Ishikawa (cell line): ENCODE measurements around the gene KRTAP4-1.

ENCODE experiments used
- EGR1 ChIP-seq: IDR thresholded peaks from 2 replicates; pipeline ENCODE4 v1.6.1; 2012
- EP300 ChIP-seq: IDR thresholded peaks from 2 replicates; pipeline ENCODE4 v1.6.1; 2012; ENCODE audit warnings: borderline replicate concordance
- RAD21 ChIP-seq: IDR thresholded peaks from 2 replicates; pipeline ENCODE4 v1.6.1; 2012; ENCODE audit warnings: low read depth
- TAF1 ChIP-seq: IDR thresholded peaks from 2 replicates; pipeline ENCODE4 v1.6.1; 2012; ENCODE audit warnings: low read depth, mild to moderate bottlenecking
- TCF12 ChIP-seq: IDR thresholded peaks from 2 replicates; pipeline ENCODE4 v1.6.1; 2012; ENCODE audit warnings: low read depth
- ZBTB7A ChIP-seq: IDR thresholded peaks from 2 replicates; pipeline ENCODE4 v1.6.1; 2012; ENCODE audit warnings: low read depth
- TF ChIP-seq, protein P1 (sequence below): IDR thresholded peaks from 2 replicates; pipeline ENCODE4 v1.6.1; 2012

- TF ChIP-seq EP300, result no peak
- no peak for TF ChIP-seq TCF12
- no peak for TF ChIP-seq EGR1
- no peak for TF ChIP-seq ZBTB7A
- TF ChIP-seq TAF1, result no peak
- TF ChIP-seq RAD21, result no peak
- TF ChIP-seq, protein P1, sequence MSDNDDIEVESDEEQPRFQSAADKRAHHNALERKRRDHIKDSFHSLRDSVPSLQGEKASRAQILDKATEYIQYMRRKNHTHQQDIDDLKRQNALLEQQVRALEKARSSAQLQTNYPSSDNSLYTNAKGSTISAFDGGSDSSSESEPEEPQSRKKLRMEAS, result no peak
Measured at GRCh38 chr17:41150026-41150425, 34.7 kb downstream of the KRTAP4-1 start.
